ENCODE results near the gene PLAGL1.

The PLAGL1 gene

GRCh38 chr6:143958839-143959399 lies 49.1 kb downstream of the PLAGL1 start:
- H3K4me3 ChIP-seq (replicated peaks; ENCODE audit: low read depth, low read length) = no peak overlapping the region
- no peak for DNase-seq (ENCODE audit: low read depth)
- no peak for TF ChIP-seq CTCF (IDR thresholded peaks at IDR 0.05; ENCODE audit: low read length, missing control alignments)

GRCh38 chr6:143957679-143958274 lies 50.3 kb downstream of the PLAGL1 start:
- TF ChIP-seq CTCF (IDR thresholded peaks at IDR 0.05; ENCODE audit: low read length, missing control alignments) = no peak
- no peak overlapping the region for H3K4me3 ChIP-seq (replicated peaks; ENCODE audit: low read depth, low read length)
- DNase-seq (ENCODE audit: low read depth) = no peak

- no peak for TF ChIP-seq CTCF (IDR thresholded peaks at IDR 0.05; ENCODE audit: low read length, missing control alignments)
- no peak overlapping the region for H3K4me3 ChIP-seq (replicated peaks; ENCODE audit: low read depth, low read length)
- DNase-seq (ENCODE audit: low read depth) = no peak
Measured at GRCh38 chr6:143955971-143956370, 52.1 kb downstream of the PLAGL1 start.

- no peak for TF ChIP-seq CTCF (IDR thresholded peaks at IDR 0.05; ENCODE audit: low read length, missing control alignments)
- no peak overlapping the region for H3K4me3 ChIP-seq (replicated peaks; ENCODE audit: low read depth, low read length)
- no peak for DNase-seq (ENCODE audit: low read depth)
Measured at GRCh38 chr6:143953922-143954321, 54.1 kb downstream of the PLAGL1 start.

GRCh38 chr6:143952947-143953701 lies 54.9 kb downstream of the PLAGL1 start:
- DNase-seq (ENCODE audit: low read depth) = no peak
- H3K4me3 ChIP-seq (replicated peaks; ENCODE audit: low read depth, low read length) = no peak overlapping the region
- no peak for TF ChIP-seq CTCF (IDR thresholded peaks at IDR 0.05; ENCODE audit: low read length, missing control alignments)

GRCh38 chr6:143952060-143952778 lies 55.8 kb downstream of the PLAGL1 start:
- no peak for DNase-seq (ENCODE audit: low read depth)
- H3K4me3 ChIP-seq (replicated peaks; ENCODE audit: low read depth, low read length) = no peak overlapping the region
- no peak for TF ChIP-seq CTCF (IDR thresholded peaks at IDR 0.05; ENCODE audit: low read length, missing control alignments)

Data from fibroblast of pulmonary artery (primary cell).